H54 (cell line): ENCODE data around the gene PIK3C2G.
"Not testable (repeated sequence)": the region's sequence is repeated elsewhere in the genome, so short reads cannot be mapped to it uniquely, and the experiment has no call there.

Source experiments
- DNase-seq: peaks from one replicate; pipeline ENCODE4 v3.0.0; 2011; ENCODE audit warnings: low spot score, mixed read lengths; ENCODE audit not compliant: insufficient read length
- FAIRE-seq: peaks from 3 replicates; lab custom pipeline; 2011; peaks lifted over from hg19 to GRCh38; lab: Jason Lieb, UNC
- POLR2A ChIP-seq: IDR thresholded peaks from 2 replicates; pipeline ENCODE4 v1.6.1; 2011; ENCODE audit warnings: low read depth, mild to moderate bottlenecking, low read length

Gene PIK3C2G

DNA sequence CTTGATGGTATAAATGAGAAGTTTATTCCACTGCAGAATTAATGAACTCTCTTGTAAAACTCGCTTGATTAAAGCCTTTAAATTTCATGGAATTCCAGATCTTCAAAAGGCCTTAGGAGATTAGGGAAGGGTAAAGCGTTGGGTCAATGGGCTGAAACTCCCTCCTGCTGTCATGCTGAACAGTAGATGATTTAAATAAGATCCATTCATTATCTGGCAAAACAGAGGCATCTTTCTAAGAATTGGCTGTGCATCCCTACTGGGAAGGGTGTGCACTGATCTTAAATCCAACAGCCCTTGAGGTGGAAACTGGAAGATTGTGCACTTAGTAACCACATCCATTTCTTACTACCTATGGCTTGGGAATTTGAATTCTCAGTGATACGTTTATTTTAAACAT, 420.5 kb downstream of the PIK3C2G start:
- no peak for DNase-seq
- no peak for FAIRE-seq
- no peak for TF ChIP-seq POLR2A

- no peak for DNase-seq
- peak; percentile 78 for FAIRE-seq
- TF ChIP-seq POLR2A: no peak
Measured at GRCh38 chr12:18683327-18684013, 422.2 kb downstream of the PIK3C2G start.

DNA sequence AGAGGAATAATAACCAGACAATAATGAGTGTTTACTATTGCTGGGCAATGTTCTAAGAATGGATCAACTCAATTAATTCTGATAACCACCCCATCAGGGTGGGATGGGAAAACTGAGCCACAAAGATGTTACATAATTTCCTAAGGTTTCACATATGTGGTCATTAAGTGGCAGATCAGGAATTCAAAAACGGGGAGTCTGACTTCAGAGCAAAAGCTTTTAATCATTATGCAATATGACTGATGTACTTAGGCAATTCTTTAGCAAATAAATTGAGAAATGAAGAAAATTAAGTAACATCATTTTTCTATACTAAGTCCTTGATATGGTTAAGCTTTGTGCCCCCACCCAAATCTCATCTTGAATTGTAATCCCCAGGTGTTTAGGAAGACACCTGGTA, 423.1 kb downstream of the PIK3C2G start:
- FAIRE-seq (no peak), DNase-seq (no peak)
- no peak for TF ChIP-seq POLR2A

DNA sequence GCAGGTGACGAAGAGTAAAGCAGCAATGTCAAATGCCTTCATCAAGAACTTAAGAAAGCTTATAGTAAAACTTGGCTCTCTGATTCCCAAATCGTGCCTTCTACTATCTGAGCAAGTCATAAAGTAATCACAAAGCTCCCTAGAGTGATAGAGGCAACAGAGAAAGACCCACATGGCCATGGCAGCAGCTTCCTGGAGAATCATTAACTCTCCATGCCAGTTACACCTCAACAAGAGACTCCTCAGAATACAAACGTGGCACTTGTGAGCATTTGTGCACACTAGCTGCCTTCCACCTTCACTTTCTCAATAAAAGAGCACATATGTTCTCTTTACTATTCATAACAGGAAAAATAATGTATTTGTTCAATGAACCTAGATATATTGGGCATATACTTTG, 428.5 kb downstream of the PIK3C2G start:
- DNase-seq (no peak), FAIRE-seq (no peak)
- TF ChIP-seq POLR2A: no peak

- DNase-seq: peak; percentile 18
- FAIRE-seq: peak; percentile 98
Measured at GRCh38 chr12:18690653-18691052, 429.3 kb downstream of the PIK3C2G start.

DNA sequence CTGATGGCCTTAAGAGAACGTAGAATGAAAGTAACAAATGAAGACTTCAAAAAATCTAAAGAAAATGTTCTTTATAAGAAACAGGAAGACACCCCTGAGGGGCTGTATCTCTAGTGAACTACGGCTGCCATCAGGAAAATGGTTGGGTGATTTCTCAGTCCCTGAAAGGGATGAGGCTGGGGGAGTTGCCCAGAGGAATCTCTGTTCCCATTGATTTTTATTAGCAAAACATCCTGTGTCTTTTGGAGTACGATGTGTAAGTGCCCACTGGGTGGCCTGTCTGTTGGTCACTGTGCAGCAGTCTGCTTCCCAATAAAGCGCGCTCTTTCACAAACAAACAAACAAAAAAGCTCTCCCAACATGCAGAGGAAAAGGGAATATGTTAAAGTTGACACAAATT, 432.7 kb downstream of the PIK3C2G start:
- FAIRE-seq: not testable (repeated sequence)

More at GRCh38 chr12:18690653-18691052, 429.3 kb downstream of the PIK3C2G start:
- TF ChIP-seq POLR2A: no peak

DNA sequence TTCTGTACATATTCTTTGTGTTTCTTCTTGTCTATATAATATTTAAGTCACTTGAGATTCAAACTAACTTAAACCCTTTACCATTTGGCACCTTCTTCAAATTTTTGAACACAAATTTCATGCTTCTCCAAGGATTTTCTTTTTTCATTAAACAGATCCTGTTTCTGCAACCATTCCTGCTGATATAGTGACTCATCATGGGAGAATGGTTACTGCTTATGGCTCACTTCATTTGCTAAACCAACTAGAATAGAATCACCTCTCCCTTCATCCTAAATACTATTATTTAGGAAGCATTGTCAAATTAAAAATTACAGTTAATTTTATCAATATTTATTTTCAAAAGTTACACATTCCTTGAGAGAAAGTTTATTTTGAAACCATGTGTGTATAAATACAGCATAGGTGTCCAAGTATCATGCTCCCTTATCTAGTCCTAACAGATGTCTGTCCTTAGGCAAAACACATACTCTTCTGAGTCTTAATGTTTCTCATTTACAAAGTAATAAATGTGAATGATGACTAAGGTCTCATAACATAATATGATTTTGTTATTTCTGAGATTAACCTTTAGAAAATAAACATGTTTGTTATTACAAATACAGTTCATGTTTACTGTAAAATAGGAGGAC, 435.8 kb downstream of the PIK3C2G start:
- FAIRE-seq (peak; percentile 78), DNase-seq (peak; percentile 8)
- no peak for TF ChIP-seq POLR2A

More for the DNA sequence above, 432.7 kb downstream of the PIK3C2G start:
- not testable (repeated sequence) for DNase-seq
